Endodermal cell (in vitro differentiated cells): ENCODE data around the gene DTNBP1. TPM values are rescaled to one million over a fixed set of nuclear protein-coding genes. Genes with fewer than 3 reads are reported as not detected.

Experiments
- DNase-seq: peaks from one replicate; pipeline ENCODE4 v3.0.0-alpha.2; 2017
- H3K27ac ChIP-seq: 2 replicates; pipeline ENCODE4 v1.5.1; 2013; ENCODE audit warnings: mild to moderate bottlenecking, low read depth, low read length, moderate library complexity
- H3K27me3 ChIP-seq: 2 replicates; pipeline ENCODE4 v1.6.1; 2013; ENCODE audit warnings: mild to moderate bottlenecking, low read length, moderate library complexity; ENCODE audit not compliant: insufficient read depth, control insufficient read depth, poor library complexity, severe bottlenecking
- H3K36me3 ChIP-seq: 2 replicates; pipeline ENCODE4 v1.7.0; 2013; ENCODE audit warnings: mild to moderate bottlenecking, low read length, moderate library complexity; ENCODE audit not compliant: control insufficient read depth, insufficient read depth
- H3K4me1 ChIP-seq: one replicate; pipeline ENCODE4 v1.7.0; 2013; ENCODE audit warnings: low read length; ENCODE audit not compliant: control insufficient read depth, insufficient read depth
- H3K4me3 ChIP-seq: 2 replicates; pipeline ENCODE4 v1.5.1; 2013; ENCODE audit warnings: mild to moderate bottlenecking, low read length, moderate library complexity
- H3K9ac ChIP-seq: 2 replicates; pipeline ENCODE4 v1.6.1; 2013; ENCODE audit warnings: mild to moderate bottlenecking, low read length, moderate library complexity; ENCODE audit not compliant: poor library complexity, severe bottlenecking; ENCODE audit errors: extremely low read depth
- H3K9me3 ChIP-seq: 2 replicates; pipeline ENCODE4 v1.6.1; 2013; ENCODE audit warnings: mild to moderate bottlenecking, low read length, moderate library complexity; ENCODE audit not compliant: control insufficient read depth
- H3K27ac Mint-ChIP-seq: 2 replicates; pipeline ENCODE4 v1.8.0; 2020; ENCODE audit warnings: mixed read lengths
- H3K27me3 Mint-ChIP-seq: 2 replicates; pipeline ENCODE4 v1.8.0; 2021; ENCODE audit warnings: mild to moderate bottlenecking, mixed read lengths; ENCODE audit not compliant: insufficient read depth
- H3K36me3 Mint-ChIP-seq: 2 replicates; pipeline ENCODE4 v1.8.0; 2020; ENCODE audit warnings: low read depth, mixed read lengths
- H3K4me1 Mint-ChIP-seq: 2 replicates; pipeline ENCODE4 v1.8.0; 2020; ENCODE audit warnings: mixed read lengths
- H3K4me3 Mint-ChIP-seq: 2 replicates; pipeline ENCODE4 v1.8.0; 2020; ENCODE audit warnings: mild to moderate bottlenecking, moderate library complexity, mixed read lengths
- H3K9me3 Mint-ChIP-seq: 2 replicates; pipeline ENCODE4 v1.8.0; 2020; ENCODE audit warnings: mild to moderate bottlenecking, mixed read lengths
- WGBS, 2 experiments: methylation state at CpG; one replicate each; pipeline versions ENCODE4 v1.1.5 to v1.1.7; 2013; ENCODE audit warnings: missing lambda C conversion rate in 2 of 2, mixed read lengths in 1 of 2; ENCODE audit not compliant: insufficient coverage in 1 of 2, insufficient read length in 1 of 2; 5-methylcytosine and 5-hydroxymethylcytosine counted together
- total RNA-seq, 2 donors: library from RNA; stranded (reverse); fragmentation: NEBNext Ultra II Directional in 1 of 2; extraction: Animal tissue kit (Norgen Biotek cat#: 25700) in 1 of 2; gene quantifications; 2 replicates in 1 of 2; 3 replicates in 1 of 2; pipeline ENCODE4 v1.2.1, GENCODE V29; 2021
- TF ChIP-seq, protein P1 (sequence below): fragments of 200-600 bp; sonication (generic); conservative IDR thresholded peaks from 2 replicates; pipeline ENCODE4 v1.5.0; 2021; ENCODE audit warnings: antibody characterized with exemption, mild to moderate bottlenecking

Gene DTNBP1
- total RNA-seq, 2 donors from 2014 or later = 14.1 to 31.4 TPM

DNA sequence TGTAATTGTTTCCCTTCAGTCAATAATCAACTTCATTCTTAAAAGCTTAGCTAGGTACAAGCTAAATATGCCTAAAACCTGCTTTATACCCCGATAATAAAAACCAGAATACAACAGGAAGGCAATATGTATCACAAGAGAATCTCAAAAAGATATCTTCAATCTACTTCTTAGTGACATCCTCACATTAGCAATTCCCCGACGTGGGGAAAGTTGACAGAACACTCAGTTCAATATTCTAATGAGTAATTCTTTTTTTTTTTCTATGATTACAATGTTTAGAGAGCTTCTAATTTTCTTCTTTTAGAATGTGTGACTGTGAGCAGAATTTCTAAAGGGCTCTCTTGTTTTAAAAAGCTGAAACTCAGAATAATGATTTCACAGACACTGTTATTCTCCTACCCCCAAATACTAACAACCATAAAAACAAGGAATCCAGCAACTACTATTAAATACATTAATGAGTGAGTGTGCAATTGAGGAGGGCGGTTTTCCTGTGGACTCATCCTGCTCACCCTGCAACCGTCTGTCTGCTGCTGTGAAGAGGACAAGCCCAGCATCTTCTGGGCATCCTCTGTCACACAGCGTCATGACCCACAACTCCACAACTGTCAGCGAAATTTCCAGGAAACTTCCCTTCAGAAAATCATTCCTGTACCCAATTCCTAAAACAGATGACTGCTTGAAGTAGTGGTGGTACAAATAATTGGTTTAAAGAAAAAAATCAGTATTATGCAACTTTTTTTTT is 68.1 kb downstream of the DTNBP1 start:
- Mint-ChIP-seq H3K4me3 (no peak overlapping the region), H3K9me3 (no peaks in the 10 kb centered on the region), H3K27ac (no peak overlapping the region), H3K27me3 (no peaks in the 10 kb centered on the region), H3K4me1 (no peaks in the 10 kb centered on the region), H3K36me3 (no peaks in the 10 kb centered on the region)
- WGBS, 2 experiments = 83 to 92% methylated on average over 2 to 7 of the region's 7 CpGs
- TF ChIP-seq, protein P1, sequence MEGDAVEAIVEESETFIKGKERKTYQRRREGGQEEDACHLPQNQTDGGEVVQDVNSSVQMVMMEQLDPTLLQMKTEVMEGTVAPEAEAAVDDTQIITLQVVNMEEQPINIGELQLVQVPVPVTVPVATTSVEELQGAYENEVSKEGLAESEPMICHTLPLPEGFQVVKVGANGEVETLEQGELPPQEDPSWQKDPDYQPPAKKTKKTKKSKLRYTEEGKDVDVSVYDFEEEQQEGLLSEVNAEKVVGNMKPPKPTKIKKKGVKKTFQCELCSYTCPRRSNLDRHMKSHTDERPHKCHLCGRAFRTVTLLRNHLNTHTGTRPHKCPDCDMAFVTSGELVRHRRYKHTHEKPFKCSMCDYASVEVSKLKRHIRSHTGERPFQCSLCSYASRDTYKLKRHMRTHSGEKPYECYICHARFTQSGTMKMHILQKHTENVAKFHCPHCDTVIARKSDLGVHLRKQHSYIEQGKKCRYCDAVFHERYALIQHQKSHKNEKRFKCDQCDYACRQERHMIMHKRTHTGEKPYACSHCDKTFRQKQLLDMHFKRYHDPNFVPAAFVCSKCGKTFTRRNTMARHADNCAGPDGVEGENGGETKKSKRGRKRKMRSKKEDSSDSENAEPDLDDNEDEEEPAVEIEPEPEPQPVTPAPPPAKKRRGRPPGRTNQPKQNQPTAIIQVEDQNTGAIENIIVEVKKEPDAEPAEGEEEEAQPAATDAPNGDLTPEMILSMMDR = no peak
- DNase-seq = no peak
- Histone ChIP-seq H3K9ac (no peak overlapping the region), H3K27me3 (no peaks in the 10 kb centered on the region), H3K4me3 (no peak overlapping the region), H3K36me3 (no peaks in the 10 kb centered on the region), H3K27ac (no peak overlapping the region), H3K9me3 (no peaks in the 10 kb centered on the region), H3K4me1 (no peaks in the 10 kb centered on the region)

DNA sequence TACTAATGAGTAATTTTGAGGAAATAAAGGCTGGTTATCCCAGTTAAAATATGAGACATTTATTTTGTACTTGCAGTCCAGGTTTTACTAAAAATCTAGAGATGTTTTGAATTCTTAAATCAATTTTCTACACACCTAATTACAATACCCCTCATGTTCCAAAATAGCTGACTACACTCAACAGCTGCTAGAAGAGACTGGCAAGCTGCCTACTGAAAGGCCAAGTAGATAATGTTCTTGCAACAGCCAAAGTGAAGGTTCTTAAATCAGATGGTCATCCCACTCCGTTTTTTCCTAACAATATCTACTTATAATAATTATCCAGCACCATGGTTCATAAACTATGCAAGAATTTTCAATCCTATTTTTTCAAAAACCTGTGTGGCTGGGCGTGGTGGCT is 69.0 kb downstream of the DTNBP1 start:
- Mint-ChIP-seq H3K27ac (no peak overlapping the region), H3K27me3 (no peaks in the 10 kb centered on the region)

DNA sequence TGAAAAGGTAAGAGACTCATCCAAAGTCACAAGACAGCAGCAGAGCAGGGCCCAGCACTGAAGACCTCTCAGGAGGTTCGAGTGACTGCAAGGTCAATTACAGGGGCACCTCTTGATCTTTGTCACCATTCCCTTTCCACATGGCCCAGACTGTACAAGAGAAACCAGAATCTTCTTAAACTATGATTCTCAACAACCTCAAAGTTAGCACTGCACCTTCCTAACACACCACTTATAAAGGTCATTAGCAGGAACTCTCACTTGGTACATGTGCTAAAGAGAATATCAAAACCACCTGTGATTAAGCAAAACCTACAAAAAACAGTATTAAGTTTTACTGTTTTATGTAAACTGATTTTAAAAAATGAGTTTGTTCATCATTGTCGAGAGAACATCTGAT is 70.2 kb downstream of the DTNBP1 start:
- H3K27ac ChIP-seq = no peak overlapping the region
- H3K27me3 ChIP-seq = no peaks in the 10 kb centered on the region
- H3K4me3 Mint-ChIP-seq = no peak overlapping the region
- H3K36me3 Mint-ChIP-seq = no peaks in the 10 kb centered on the region
- H3K9me3 Mint-ChIP-seq = no peaks in the 10 kb centered on the region
- H3K9me3 ChIP-seq = no peaks in the 10 kb centered on the region
- WGBS, 2 experiments = 97% methylated on average over 2 of the region's 2 CpGs; no CpG with 5 or more reads in 1 of the 2 experiments
- no peak overlapping the region for H3K27ac Mint-ChIP-seq
- DNase-seq = no peak
- no peaks in the 10 kb centered on the region for H3K36me3 ChIP-seq
- TF ChIP-seq, protein P1 = no peak
- no peaks in the 10 kb centered on the region for H3K27me3 Mint-ChIP-seq
- H3K4me3 ChIP-seq = no peak overlapping the region
- no peaks in the 10 kb centered on the region for H3K4me1 ChIP-seq
- no peak overlapping the region for H3K9ac ChIP-seq
- H3K4me1 Mint-ChIP-seq = no peaks in the 10 kb centered on the region

More for the DNA sequence above, 69.0 kb downstream of the DTNBP1 start:
- Mint-ChIP-seq H3K4me3 (no peak overlapping the region), H3K36me3 (no peaks in the 10 kb centered on the region), H3K9me3 (no peaks in the 10 kb centered on the region), H3K4me1 (no peaks in the 10 kb centered on the region)
- Histone ChIP-seq H3K36me3 (no peaks in the 10 kb centered on the region), H3K9me3 (no peaks in the 10 kb centered on the region), H3K4me3 (no peak overlapping the region), H3K9ac (no peak overlapping the region), H3K4me1 (no peaks in the 10 kb centered on the region), H3K27ac (no peak overlapping the region), H3K27me3 (no peaks in the 10 kb centered on the region)
- DNase-seq = no peak
- TF ChIP-seq, protein P1 = no peak
- WGBS, 2 experiments = 93 to 100% methylated on average over 1 to 2 of the region's 2 CpGs
